NCI-H510A treated with DMSO at 0.1 percent for 48 hours (cell line): ENCODE measurements around the gene MYO7A.

Experiments used
- DNase-seq: peaks from one replicate; lab custom pipeline; 2025; lab: John Stamatoyannopoulos, UW

MYO7A gene

GRCh38 chr11:77166021-77166420, 38.0 kb downstream of the MYO7A start:
- DNase-seq = no peak

DNA sequence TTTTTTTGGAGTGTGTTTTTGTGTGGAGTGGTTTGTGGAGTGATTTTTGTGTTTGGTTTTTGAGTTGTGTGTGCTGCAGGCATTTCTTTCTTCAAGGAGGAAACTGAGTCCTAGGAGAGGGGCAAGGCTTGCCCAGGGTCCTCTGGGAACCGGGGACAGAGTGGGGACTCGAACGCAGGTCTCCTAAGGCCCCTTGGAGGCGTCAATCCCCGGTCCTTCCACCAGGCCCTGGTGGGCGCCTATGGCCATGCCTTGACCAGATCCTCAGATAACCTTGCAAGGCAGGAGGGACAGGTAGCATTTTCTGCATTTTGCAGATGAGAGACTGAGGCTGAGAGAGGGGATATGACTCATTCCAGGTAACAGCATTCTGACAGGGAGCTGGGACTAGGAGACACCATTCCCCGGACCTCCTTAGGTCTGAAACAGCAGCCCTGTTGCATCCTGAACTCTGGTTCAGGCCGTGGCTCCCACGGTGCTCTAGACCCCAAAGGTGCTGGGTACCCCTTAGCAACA, 39.1 kb downstream of the MYO7A start:
- DNase-seq = no peak

DNA sequence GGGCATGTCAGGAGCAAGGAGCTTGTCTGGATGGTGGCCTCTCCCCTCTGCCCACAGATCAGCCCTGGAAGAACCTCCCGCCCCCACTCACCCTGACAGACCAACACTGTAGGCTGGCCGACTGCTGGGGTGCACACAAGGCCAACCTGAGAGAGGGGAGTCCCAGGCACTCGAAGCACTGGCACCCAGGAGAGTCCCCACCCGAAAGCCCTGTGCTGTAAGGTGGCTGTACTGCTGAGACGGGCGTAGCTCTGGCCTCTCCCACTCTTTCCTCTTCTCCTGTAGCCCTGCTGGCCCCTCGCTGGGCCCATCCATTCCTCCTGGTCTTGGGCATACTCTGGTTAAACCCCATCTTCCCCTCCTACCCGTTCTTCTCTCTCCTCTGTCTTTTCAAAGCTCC, 39.7 kb downstream of the MYO7A start:
- no peak for DNase-seq

GRCh38 chr11:77170107-77170506, 42.1 kb downstream of the MYO7A start:
- no peak for DNase-seq

DNA sequence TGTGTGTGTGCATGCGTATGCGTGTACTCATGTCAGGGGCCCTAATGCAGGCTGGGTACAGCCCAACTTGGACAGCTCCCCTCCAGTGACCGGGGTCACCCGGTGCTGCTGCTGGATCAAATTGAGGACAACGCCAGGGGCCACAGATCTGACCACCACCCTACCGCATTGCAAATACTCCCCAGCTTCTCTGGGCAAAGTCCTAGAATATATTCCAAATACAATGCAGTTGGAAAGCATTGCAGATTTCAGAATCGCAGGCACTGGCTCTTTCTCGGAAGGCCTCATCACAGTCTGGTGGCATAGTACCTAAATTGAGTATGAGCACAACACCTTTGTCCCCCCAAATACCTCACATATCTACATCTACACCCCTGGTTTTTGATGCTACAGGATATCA, 43.2 kb downstream of the MYO7A start:
- no peak for DNase-seq

GRCh38 chr11:77171885-77172665, 44.0 kb downstream of the MYO7A start:
- no peak for DNase-seq

GRCh38 chr11:77172666-77172982, 44.6 kb downstream of the MYO7A start:
- DNase-seq = no peak

- DNase-seq = no peak
Measured at GRCh38 chr11:77173494-77173893, 45.4 kb downstream of the MYO7A start.

- DNase-seq = peak; percentile 71
Measured at GRCh38 chr11:77174559-77174958, 46.5 kb downstream of the MYO7A start.

- DNase-seq = no peak
Measured at GRCh38 chr11:77175021-77175842, 47.2 kb downstream of the MYO7A start.

DNA sequence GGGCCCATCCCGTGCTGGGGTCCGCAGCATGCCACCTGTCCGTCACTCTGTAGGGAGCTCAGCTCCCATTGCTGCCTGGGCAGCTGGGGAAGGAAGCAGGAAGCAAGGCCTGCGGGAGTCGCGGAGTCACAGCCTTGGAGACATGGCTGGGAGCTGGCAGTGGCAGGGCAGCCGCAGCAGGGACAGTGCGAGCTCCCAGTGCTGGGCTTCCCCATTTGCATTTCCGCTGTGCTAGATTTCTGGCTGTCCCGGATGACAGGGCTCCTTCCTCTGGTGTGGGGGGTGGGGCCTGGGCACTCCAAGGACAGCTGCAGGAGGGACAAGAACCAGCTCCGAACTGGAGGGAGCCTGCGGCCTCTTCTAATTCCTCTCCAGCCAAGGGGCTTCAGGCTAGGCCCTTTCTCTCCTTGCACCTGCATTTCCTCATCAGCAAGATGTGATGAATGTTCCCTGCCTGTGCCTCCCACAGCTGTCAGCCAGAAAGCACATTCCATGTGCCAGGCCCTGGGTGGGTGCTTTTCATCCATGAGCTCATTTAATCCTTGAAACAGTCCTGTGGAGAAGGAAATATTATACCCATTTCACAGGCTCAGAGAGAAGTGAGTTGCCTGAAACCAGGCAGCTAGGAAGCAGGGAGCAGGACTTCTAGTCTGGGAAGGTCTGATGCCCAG, 48.0 kb downstream of the MYO7A start:
- DNase-seq = no peak

GRCh38 chr11:77176996-77177395, 49.0 kb downstream of the MYO7A start:
- DNase-seq = no peak

- no peak for DNase-seq
Measured at GRCh38 chr11:77178150-77178549, 50.1 kb downstream of the MYO7A start.

GRCh38 chr11:77179048-77179447, 51.0 kb downstream of the MYO7A start:
- no peak for DNase-seq

- no peak for DNase-seq
Measured at GRCh38 chr11:77179681-77180080, 51.6 kb downstream of the MYO7A start.

DNA sequence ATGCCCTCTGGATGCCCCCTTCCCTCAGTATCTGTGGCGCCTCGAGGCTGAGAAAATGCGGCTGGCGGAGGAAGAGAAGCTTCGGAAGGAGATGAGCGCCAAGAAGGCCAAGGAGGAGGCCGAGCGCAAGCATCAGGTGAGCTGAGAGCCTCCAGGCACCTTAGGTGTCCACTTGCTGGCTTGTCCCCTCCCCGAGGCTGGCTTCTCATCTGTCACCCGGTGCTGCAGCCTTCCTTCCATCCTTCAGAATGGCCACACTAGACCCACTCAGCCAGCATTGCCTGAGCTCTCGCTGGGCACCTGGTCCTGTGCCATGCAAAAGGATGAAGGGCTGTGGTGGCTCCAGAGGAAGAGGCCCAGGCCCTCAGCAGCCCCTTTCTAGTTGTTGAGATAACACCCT, 52.3 kb downstream of the MYO7A start:
- DNase-seq = no peak

DNA sequence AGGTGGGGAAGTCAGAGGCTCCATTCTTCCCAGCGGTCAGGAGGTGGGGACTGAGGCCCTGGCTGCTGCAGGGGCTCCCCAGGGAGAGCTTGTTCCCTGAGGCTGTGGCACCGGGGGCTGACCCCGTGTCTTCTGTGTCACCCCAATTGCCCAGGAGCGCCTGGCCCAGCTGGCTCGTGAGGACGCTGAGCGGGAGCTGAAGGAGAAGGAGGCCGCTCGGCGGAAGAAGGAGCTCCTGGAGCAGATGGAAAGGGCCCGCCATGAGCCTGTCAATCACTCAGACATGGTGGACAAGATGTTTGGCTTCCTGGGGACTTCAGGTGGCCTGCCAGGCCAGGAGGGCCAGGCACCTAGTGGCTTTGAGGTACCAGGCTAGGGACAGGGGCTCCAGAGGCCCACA, 53.2 kb downstream of the MYO7A start:
- DNase-seq = no peak

GRCh38 chr11:77181799-77182541, 53.9 kb downstream of the MYO7A start:
- DNase-seq = no peak

GRCh38 chr11:77182542-77183430, 54.7 kb downstream of the MYO7A start:
- no peak for DNase-seq

DNA sequence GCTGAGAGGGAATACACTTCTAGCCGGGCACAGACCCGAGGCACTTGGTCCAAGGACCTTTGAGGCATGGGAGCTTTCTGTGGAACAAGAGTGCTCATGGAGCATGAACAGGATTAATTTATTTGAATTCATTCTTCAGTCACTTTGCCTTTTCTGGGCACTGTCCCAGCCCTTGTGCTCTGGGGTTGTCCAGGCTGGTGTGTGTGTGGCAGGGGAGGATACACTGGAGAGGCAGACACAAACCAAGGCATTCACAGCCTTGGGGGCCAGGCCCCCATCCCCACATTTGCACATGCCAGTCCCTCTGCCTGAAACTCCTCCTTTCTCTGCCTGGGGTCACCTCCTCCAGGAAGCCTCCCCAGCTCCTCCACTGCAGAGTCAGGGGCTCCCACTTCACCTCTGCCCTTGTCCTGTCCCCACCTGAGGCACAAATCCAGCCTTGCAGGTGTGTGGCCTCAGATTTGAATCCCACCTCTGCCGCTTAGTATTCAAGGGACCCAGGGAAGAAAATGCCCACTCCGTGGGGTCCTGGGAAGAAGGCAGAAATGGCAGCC, 55.5 kb downstream of the MYO7A start:
- DNase-seq = no peak
